Retinal pigment epithelial cell (primary cell): ENCODE data around the gene TULP4.

Experiments
- DNase-seq: peaks from one replicate; pipeline ENCODE4 v3.0.0-alpha.2; 2010; ENCODE audit warnings: low read depth
- H3K4me3 ChIP-seq: 2 replicates; pipeline ENCODE4 v1.5.1; 2011; ENCODE audit warnings: mild to moderate bottlenecking, low read length, control low read depth, moderate library complexity
- CTCF ChIP-seq: conservative IDR thresholded peaks from 2 replicates; pipeline ENCODE4 v1.5.1; 2011; ENCODE audit warnings: low read depth, low read length, control low read depth, inconsistent platforms

TULP4 gene

GRCh38 chr6:158485431-158485830, 173.2 kb downstream of the TULP4 start:
- no peak overlapping the region for H3K4me3 ChIP-seq
- no peak for DNase-seq
- TF ChIP-seq CTCF, result no peak

DNA sequence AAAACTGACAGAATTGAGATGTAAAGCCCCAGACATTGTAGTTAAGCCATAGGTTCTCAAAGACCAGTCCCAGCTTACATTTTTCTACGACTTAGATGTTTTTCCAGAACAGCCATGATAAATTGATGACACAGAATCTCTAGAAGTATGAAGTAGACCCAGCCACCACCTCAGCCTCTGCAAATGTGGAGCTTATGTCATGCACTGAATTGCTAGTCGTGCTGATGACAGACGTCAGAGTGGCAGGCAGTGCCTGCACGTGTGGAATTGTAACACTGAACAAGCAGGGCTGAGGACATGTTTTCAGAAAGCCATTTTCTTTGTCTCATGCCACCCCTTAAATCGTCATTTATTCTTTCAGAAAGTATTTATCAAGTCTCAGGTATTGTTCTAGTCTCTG, 175.2 kb downstream of the TULP4 start:
- no peak for DNase-seq
- no peak overlapping the region for H3K4me3 ChIP-seq
- no peak for TF ChIP-seq CTCF

DNA sequence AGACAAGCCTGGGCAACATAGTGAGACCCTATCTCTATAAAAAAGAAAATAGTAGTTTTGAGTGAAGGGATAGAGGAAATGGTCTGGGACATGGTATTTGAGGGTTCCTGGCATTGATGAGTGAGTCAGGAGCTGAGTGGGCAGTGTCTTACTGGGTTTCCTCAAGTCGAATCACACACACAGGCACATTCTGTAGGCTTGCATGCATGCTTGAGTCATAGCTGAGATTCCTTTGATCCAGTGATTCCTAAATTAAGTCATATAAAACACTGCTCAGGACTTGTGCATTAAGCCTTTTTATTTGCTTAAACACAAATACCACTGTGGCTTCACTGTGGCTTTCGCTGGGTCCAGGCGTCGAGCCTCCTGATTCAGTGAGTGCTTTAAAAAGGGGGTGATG, 175.8 kb downstream of the TULP4 start:
- no peak overlapping the region for H3K4me3 ChIP-seq
- no peak for TF ChIP-seq CTCF
- DNase-seq, result peak; percentile 98

GRCh38 chr6:158489441-158489840, 177.2 kb downstream of the TULP4 start:
- no peak overlapping the region for H3K4me3 ChIP-seq
- no peak for TF ChIP-seq CTCF
- DNase-seq, result no peak

GRCh38 chr6:158492881-158493280, 180.6 kb downstream of the TULP4 start:
- H3K4me3 ChIP-seq, result no peak overlapping the region
- no peak for DNase-seq
- no peak for TF ChIP-seq CTCF

DNA sequence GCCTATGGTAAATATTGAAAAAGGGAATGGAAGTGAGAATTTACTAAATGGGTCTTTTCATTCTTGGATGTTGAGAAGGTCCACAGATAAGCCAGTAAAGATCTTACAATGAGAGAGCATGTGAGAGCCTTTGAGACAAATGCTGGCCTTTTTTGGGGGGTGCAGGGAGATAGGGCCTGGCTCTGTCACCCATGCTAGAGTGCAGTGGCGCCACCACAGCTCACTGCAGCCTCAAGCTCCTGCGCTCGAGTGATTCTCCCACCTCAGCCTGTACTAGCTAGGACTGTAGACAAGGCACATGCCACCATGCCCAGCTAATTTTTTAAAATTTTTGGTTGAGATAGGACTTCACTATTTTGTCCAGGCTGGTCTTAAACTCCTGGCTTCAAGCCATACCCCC, 184.4 kb downstream of the TULP4 start:
- no peak for TF ChIP-seq CTCF
- H3K4me3 ChIP-seq, result no peak overlapping the region
- DNase-seq, result no peak

GRCh38 chr6:158497620-158498019, 185.4 kb downstream of the TULP4 start:
- no peak for DNase-seq
- no peak for TF ChIP-seq CTCF
- H3K4me3 ChIP-seq, result no peak overlapping the region
